Retinal pigment epithelial cell (primary cell): ENCODE data around the gene CPSF4.

Experiments
- DNase-seq: peaks from one replicate; pipeline ENCODE4 v3.0.0-alpha.2; 2010; ENCODE audit warnings: low read depth
- H3K4me3 ChIP-seq: 2 replicates; pipeline ENCODE4 v1.5.1; 2011; ENCODE audit warnings: mild to moderate bottlenecking, low read length, control low read depth, moderate library complexity
- TF ChIP-seq, protein P1 (sequence below): conservative IDR thresholded peaks from 2 replicates; pipeline ENCODE4 v1.5.1; 2011; ENCODE audit warnings: low read depth, low read length, control low read depth, inconsistent platforms

CPSF4 gene

DNA sequence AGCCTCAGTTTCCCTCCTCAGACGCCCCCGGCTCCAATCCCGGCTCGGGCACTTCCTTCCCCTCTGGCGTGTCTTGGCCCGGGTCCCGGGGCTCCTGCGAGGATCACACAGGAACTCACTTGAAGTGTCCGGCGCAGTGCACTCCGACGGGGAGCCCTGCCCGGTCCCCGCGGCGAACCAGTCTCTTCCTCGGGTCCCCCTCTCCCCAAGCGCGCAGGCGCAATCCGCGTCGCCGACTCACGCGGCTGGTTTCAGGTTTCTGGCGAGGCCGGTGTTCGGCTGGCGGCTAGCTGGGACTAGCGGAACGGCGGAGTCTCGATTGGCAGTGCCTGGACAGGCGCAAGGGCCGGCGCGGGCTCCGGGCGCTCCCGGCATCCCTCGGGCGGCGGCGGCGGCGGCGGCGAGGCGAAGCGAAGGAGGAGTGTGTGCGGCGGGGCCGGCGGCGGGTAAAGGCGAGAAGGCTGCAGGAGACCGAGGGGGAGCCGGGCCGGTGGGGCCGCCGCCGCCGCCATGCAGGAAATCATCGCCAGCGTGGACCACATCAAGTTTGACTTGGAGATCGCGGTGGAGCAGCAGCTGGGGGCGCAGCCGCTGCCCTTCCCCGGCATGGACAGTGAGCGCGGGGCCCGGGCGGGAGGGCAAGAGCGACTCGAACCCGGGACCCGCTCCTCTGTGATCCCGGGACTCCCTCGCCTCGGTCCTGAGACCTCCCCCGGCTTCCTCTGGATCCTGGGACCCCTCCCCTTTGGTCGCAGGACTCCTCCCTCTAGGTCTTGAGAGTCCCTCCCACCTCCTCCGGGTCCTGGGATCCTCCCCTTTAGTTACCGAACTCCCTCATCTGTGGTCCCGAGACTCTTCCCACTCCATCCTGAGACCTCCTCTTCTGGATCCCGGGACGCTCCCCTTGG lies at the start of gene CPSF4, which contains the start of gene PTCD1:
Gene CPSF4, plus strand, starts transcription at position 371 of the 908 bp plus-strand sequence. Its CDS starts 140 bp downstream, at position 511.
Gene PTCD1, minus strand, starts transcription at position 226 of the 908 bp plus-strand sequence. CDS start 3,556 bp downstream, outside the sequence.
- TF ChIP-seq, protein P1, sequence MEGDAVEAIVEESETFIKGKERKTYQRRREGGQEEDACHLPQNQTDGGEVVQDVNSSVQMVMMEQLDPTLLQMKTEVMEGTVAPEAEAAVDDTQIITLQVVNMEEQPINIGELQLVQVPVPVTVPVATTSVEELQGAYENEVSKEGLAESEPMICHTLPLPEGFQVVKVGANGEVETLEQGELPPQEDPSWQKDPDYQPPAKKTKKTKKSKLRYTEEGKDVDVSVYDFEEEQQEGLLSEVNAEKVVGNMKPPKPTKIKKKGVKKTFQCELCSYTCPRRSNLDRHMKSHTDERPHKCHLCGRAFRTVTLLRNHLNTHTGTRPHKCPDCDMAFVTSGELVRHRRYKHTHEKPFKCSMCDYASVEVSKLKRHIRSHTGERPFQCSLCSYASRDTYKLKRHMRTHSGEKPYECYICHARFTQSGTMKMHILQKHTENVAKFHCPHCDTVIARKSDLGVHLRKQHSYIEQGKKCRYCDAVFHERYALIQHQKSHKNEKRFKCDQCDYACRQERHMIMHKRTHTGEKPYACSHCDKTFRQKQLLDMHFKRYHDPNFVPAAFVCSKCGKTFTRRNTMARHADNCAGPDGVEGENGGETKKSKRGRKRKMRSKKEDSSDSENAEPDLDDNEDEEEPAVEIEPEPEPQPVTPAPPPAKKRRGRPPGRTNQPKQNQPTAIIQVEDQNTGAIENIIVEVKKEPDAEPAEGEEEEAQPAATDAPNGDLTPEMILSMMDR = no peak
- peak; percentile 75 for DNase-seq
- peak within 1 kb of the TSS; percentile 98 for H3K4me3 ChIP-seq

DNA sequence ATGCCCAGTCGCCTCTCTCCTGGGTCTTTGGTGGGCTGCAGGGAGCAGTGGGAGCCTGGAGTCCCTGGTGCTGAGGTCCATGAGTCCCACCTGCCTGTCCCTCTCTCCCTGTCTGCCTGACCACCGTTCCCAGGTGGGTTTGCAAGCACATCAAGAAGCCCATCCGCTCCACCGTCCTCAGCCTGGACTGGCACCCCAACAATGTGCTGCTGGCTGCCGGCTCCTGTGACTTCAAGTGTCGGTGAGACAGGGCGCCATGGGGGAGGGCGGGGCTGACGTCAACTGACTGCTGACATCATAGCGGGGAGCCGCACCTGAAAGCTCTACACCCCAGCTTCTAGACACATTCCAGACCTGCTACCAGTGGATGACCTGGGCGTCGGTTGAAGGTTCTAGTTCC lies 49.0 kb upstream of the CPSF4 start:
- TF ChIP-seq, protein P1 = no peak
- no peak overlapping the region for H3K4me3 ChIP-seq
- DNase-seq = no peak

DNA sequence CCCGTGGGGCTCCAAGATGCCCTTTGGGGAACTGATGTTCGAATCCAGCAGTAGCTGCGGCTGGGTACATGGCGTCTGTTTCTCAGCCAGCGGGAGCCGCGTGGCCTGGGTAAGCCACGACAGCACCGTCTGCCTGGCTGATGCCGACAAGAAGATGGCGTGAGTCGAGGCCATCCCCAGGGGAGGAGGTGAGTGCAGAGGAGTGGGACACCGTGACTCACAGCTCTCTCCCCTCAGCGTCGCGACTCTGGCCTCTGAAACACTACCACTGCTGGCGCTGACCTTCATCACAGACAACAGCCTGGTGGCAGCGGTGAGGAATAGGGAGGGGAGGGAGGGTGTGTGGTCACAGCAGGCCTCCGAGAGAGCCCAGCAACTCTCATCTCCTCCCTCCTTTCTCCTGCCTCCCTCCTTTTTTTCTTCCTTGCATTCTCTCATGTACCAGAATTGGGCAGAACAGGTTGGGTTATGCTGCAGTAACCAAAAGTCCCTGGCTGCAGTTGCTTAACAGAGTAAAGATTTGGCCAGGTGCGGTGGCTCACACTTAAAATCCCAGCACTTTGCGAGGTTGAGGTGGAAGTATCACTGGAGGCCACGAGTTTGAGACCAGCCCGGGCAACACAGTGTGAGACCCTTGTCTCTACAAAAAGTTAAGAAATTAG lies 47.7 kb upstream of the CPSF4 start:
- TF ChIP-seq, protein P1 = no peak
- no peak for DNase-seq
- no peak overlapping the region for H3K4me3 ChIP-seq

DNA sequence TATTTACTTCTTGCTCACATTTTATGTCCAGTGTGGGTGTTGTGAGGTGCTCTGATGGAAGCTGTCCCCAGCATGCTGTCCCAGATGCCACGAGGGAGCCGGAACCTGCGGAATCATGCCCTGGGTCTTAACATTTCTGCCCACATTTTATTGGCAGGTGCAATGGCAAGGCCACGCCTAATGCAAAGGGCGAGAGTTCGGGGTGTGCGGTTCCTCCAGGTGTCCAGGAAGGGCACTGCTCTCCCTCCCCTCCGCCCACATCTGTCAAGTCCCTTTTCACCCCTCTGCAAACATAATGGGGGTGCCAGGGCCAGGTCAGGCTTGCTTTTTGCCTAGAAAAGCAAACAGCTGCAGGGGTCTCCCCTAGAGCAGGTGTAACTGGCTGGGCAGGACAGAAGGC lies 46.7 kb upstream of the CPSF4 start:
- TF ChIP-seq, protein P1 = no peak
- H3K4me3 ChIP-seq = peak overlapping the region; percentile 56
- DNase-seq = no peak

DNA sequence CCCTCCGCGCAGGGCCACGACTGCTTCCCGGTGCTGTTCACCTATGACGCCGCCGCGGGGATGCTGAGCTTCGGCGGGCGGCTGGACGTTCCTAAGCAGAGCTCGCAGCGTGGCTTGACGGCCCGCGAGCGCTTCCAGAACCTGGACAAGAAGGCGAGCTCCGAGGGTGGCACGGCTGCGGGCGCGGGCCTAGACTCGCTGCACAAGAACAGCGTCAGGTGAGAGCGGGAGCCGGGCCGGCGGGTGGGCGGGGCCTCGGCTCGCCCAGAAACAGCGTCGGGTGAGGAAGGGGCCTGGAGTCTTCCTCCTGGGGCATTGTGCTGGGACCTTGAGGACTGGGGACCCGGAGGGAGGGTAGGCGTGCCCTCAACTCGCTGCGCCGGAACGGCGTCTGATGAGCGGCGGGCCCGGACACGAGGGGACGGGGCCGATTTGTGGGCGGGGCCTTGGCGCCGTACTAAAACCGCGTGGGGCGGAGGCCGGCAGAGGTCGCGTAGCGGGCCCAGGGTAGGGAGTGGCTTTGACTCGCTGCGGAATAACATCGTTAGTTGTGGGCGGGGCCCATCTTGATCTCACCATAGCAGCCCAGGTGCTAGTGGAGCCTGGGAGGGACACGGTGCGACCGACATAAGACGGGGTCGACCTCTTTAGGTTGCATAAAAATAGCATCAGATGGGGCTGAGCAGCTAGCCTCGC lies 45.9 kb upstream of the CPSF4 start:
- DNase-seq = peak; percentile 51
- H3K4me3 ChIP-seq = peak overlapping the region; percentile 56
- TF ChIP-seq, protein P1 = no peak

DNA sequence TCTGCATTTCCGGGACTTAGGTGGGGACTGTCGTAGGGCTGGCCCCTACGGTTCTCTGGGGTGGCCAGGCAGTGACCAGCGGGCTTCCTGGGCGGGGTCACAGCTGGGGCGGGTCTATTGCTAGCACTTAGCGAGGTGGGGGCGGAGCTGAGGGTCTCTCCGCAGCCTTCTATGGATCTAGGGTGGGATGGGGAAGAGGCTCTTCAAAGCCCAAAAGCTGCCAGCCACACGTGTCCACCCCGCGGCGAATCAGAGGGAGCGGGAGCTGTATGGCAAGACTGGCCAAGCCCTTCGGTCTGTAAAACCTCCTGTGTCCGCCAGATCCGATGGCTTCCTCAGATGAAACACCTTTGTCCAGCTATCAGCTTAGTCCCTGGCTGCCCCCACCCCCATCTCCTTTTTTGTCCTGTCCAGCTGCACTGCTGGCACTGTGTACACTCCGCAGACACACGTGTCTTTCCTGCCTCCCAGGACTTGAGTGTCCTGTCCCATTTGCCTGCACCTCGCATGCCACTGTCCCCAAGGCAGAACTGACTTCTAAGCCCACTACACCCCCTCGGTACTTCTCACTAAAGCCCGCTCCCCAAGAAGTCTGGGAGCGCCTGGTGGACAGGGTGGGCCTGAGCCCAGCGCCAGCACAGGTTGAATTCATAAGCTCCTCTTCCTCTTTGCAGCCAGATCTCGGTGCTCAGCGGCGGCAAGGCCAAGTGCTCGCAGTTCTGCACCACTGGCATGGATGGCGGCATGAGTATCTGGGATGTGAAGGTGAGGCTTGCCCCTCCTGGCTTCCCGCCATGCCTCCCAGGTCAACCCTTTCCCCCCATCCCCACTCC lies 45.2 kb upstream of the CPSF4 start:
- DNase-seq = no peak
- TF ChIP-seq, protein P1 = no peak
- H3K4me3 ChIP-seq = peak overlapping the region; percentile 56
